ENCODE data around the gene ITGB6.

DNA sequence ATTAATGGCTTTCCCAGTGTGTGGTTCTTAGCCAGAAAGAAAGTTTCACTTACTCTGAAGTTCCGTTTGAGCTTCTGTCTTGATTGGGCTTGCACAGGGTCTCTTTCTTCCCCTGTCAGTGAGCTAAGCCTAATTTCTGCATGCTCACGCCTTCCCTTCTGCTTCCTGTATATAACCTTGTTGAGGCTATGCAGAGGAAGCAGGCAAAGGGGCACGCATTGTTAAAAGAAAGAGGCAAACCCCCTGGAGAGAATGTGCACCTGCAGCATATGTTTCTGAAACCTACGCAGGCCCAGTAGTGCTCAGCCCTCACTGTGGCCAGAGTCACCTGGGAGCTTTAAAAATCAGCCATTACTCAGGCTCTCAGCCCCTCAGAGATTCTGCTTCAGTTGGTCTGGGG is 123.2 kb downstream of the ITGB6 start:
- TF ChIP-seq, protein P1, sequence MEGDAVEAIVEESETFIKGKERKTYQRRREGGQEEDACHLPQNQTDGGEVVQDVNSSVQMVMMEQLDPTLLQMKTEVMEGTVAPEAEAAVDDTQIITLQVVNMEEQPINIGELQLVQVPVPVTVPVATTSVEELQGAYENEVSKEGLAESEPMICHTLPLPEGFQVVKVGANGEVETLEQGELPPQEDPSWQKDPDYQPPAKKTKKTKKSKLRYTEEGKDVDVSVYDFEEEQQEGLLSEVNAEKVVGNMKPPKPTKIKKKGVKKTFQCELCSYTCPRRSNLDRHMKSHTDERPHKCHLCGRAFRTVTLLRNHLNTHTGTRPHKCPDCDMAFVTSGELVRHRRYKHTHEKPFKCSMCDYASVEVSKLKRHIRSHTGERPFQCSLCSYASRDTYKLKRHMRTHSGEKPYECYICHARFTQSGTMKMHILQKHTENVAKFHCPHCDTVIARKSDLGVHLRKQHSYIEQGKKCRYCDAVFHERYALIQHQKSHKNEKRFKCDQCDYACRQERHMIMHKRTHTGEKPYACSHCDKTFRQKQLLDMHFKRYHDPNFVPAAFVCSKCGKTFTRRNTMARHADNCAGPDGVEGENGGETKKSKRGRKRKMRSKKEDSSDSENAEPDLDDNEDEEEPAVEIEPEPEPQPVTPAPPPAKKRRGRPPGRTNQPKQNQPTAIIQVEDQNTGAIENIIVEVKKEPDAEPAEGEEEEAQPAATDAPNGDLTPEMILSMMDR (IDR thresholded peaks at IDR 0.05; ENCODE audit: low read depth, low read length) = no peak
- no peak for TF ChIP-seq POLR2A (IDR thresholded peaks at IDR 0.05; ENCODE audit: extremely low read depth, insufficient read length)
- TF ChIP-seq MYC (IDR thresholded peaks at IDR 0.05; ENCODE audit: low read depth, low read length) = no peak
- TF ChIP-seq, protein P2, sequence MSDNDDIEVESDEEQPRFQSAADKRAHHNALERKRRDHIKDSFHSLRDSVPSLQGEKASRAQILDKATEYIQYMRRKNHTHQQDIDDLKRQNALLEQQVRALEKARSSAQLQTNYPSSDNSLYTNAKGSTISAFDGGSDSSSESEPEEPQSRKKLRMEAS (IDR thresholded peaks at IDR 0.05; ENCODE audit: low read depth, low read length) = no peak

Data from NB4 (cell line).